HG02623 (cell line): ENCODE data around the gene PSENEN.
"Not testable (repeated sequence)": the region's sequence is repeated elsewhere in the genome, so short reads cannot be mapped to it uniquely, and the experiment has no call there.

Experiments used
- ATAC-seq: cut with Tn5 transposase; IDR thresholded peaks from one replicate; pipeline ENCODE4 v1.9.1; 2021; ENCODE audit warnings: moderate library complexity; ENCODE audit not compliant: unreplicated experiment

PSENEN gene

GRCh38 chr19:35768082-35768421 lies 22.6 kb downstream of the PSENEN start:
- ATAC-seq = no peak

GRCh38 chr19:35772362-35772761 lies 26.9 kb downstream of the PSENEN start:
- ATAC-seq = not testable (repeated sequence)

GRCh38 chr19:35773020-35773806 lies 27.8 kb downstream of the PSENEN start:
- no peak for ATAC-seq

GRCh38 chr19:35774274-35775045 lies 29.0 kb downstream of the PSENEN start:
- ATAC-seq = no peak

GRCh38 chr19:35775046-35775297 lies 29.5 kb downstream of the PSENEN start:
- no peak for ATAC-seq

GRCh38 chr19:35775298-35776101 lies 30.0 kb downstream of the PSENEN start, which contains the start of gene ARHGAP33:
ARHGAP33 (plus strand) TSS chr19:35775564; CDS start chr19:35775659, 95 bp downstream.
- peak; percentile 88 for ATAC-seq

- no peak for ATAC-seq
Measured at GRCh38 chr19:35776102-35776788, 30.8 kb downstream of the PSENEN start.

GRCh38 chr19:35777086-35777841 lies 31.8 kb downstream of the PSENEN start:
- ATAC-seq = no peak

GRCh38 chr19:35777961-35778360 lies 32.5 kb downstream of the PSENEN start:
- ATAC-seq = no peak

GRCh38 chr19:35779033-35779432 lies 33.6 kb downstream of the PSENEN start:
- no peak for ATAC-seq

- ATAC-seq = no peak
Measured at GRCh38 chr19:35780058-35780457, 34.6 kb downstream of the PSENEN start.

- ATAC-seq = no peak
Measured at GRCh38 chr19:35780717-35781116, 35.3 kb downstream of the PSENEN start.

- ATAC-seq = no peak
Measured at GRCh38 chr19:35781650-35782049, 36.2 kb downstream of the PSENEN start.

- no peak for ATAC-seq
Measured at GRCh38 chr19:35782589-35782988, 37.1 kb downstream of the PSENEN start.

- ATAC-seq = no peak
Measured at GRCh38 chr19:35783469-35784434, 38.3 kb downstream of the PSENEN start.

- ATAC-seq = no peak
Measured at GRCh38 chr19:35784503-35785338, 39.3 kb downstream of the PSENEN start.

GRCh38 chr19:35785339-35785627 lies 39.8 kb downstream of the PSENEN start:
- ATAC-seq = no peak

GRCh38 chr19:35786299-35787160 lies 41.1 kb downstream of the PSENEN start:
- ATAC-seq = no peak
